ENCODE measurements around the gene ZC3H12D. TPM values are rescaled to one million over a fixed set of nuclear protein-coding genes. Genes with fewer than 3 reads are reported as not detected.

ZC3H12D gene
- total and polyA plus RNA-seq, 9 of the 15 experiments (the other 6 are each of a cell fraction or from before 2014, with no cell fraction given): 0.04 to 0.27 (median 0.05) TPM; not detected in 3

GRCh38 chr6:149451376-149452036 is 33.3 kb downstream of the ZC3H12D start:
- Histone ChIP-seq H3K4me3 (no peak overlapping the region), H3K27ac (ENCODE audit: extremely low read depth, low read depth, low read length) (no peak overlapping the region), H3K27me3 (ENCODE audit: control insufficient read depth in 2 of 2, insufficient read depth in 2 of 2, low read length in 2 of 2) (peaks cover 61 to 80% of the 10 kb centered on the region in 2 experiments), H3K4me1 (replicated peaks in 1 of 2; ENCODE audit: control insufficient read depth in 2 of 2, insufficient read depth in 2 of 2, low read length in 2 of 2) (peaks cover 0 to 22% of the 10 kb centered on the region in 2 experiments; a peak in 3 of 5 replicates), H2AFZ (ENCODE audit: low read depth, low read length) (no peak overlapping the region), H3K36me3 (ENCODE audit: control insufficient read depth, insufficient read depth, low read length) (no peaks in the 10 kb centered on the region), H3K9me1 (ENCODE audit: control insufficient read depth, insufficient read depth, low read length) (no peaks in the 10 kb centered on the region), H3K79me2 (ENCODE audit: control insufficient read depth, insufficient read depth, low read length) (no peaks in the 10 kb centered on the region), H3K9ac (ENCODE audit: insufficient read depth in 1 of 2, low read depth in 2 of 2, low read length in 2 of 2) (no peak overlapping the region), H3K4me2 (ENCODE audit: insufficient read depth, low read length) (no peak overlapping the region), H3K9me3 (replicated peaks; ENCODE audit: control insufficient read depth, insufficient read depth, low read depth, low read length) (no peaks in the 10 kb centered on the region), H4K20me1 (replicated peaks; ENCODE audit: control insufficient read depth, insufficient read depth, low read length) (peaks cover 18% of the 10 kb centered on the region)
- no peak for ATAC-seq
- in situ Hi-C loops (cut with MboI) (no loop called here), intact Hi-C loops (cut with micrococcal nuclease) (no loop called here)
- no peak for FAIRE-seq
- TF ChIP-seq ZNF12 (CRISPR knock-in tag; IDR thresholded peaks at IDR 0.05) (no peak), TAF1 (IDR thresholded peaks at IDR 0.05; ENCODE audit: control insufficient read depth, extremely low read depth, insufficient read depth, low read length, severe bottlenecking) (no peak), MED1 (CRISPR knock-in tag; IDR thresholded peaks at IDR 0.05; ENCODE audit: borderline replicate concordance) (no peak), PHF8 (IDR thresholded peaks at IDR 0.05; ENCODE audit: borderline replicate concordance, low read length) (no peak), ZBTB5 (IDR thresholded peaks at IDR 0.05) (no peak), SIN3A (IDR thresholded peaks at IDR 0.05; ENCODE audit: borderline replicate concordance in 2 of 2, control insufficient read depth in 1 of 2, low read depth in 2 of 2, low read length in 2 of 2) (no peak), GABPB1 (CRISPR knock-in tag; IDR thresholded peaks at IDR 0.05) (no peak), CHD2 (IDR thresholded peaks at IDR 0.05; ENCODE audit: low read depth, low read length) (no peak), POLR2A (conservative IDR thresholded peaks at IDR 0.05) (no peak), PCBP2 (IDR thresholded peaks at IDR 0.05; ENCODE audit: low read depth, low read length, poor library complexity, severe bottlenecking) (no peak), TSC22D4 (tag; IDR thresholded peaks at IDR 0.05) (no peak), NFYB (IDR thresholded peaks at IDR 0.05; ENCODE audit: extremely low read depth, insufficient read length) (no peak), SMAD2 (IDR thresholded peaks at IDR 0.05; ENCODE audit: low read depth, low read length) (no peak)
- ChIA-PET POLR2A (interaction anchor here (0.8 kb wide), 1 partner anchor 379 kb away, joined by 3 read pairs; no protein-coding TSS in a partner anchor), CTCF (ENCODE audit: low intra/inter-chr PET ratio) (no interaction called here)
- no TSS peak for BruUV-seq (replicated peaks)
- 39% methylated on average over 44 of the region's 47 CpGs for WGBS (ENCODE audit: insufficient coverage, low coverage, missing lambda C conversion rate)
- DNase-seq (ENCODE audit: extremely low read depth in 1 of 4, low spot score in 3 of 4): no peak

Data from K562 (cell line).